ENCODE measurements around the gene PLEKHM2.
A peak's percentile ranks its signal among the peaks of the same experiment; 100 is the strongest.
"Not testable (repeated sequence)": the region's sequence is repeated elsewhere in the genome, so short reads cannot be mapped to it uniquely, and the experiment has no call there.

PLEKHM2 gene

DNA sequence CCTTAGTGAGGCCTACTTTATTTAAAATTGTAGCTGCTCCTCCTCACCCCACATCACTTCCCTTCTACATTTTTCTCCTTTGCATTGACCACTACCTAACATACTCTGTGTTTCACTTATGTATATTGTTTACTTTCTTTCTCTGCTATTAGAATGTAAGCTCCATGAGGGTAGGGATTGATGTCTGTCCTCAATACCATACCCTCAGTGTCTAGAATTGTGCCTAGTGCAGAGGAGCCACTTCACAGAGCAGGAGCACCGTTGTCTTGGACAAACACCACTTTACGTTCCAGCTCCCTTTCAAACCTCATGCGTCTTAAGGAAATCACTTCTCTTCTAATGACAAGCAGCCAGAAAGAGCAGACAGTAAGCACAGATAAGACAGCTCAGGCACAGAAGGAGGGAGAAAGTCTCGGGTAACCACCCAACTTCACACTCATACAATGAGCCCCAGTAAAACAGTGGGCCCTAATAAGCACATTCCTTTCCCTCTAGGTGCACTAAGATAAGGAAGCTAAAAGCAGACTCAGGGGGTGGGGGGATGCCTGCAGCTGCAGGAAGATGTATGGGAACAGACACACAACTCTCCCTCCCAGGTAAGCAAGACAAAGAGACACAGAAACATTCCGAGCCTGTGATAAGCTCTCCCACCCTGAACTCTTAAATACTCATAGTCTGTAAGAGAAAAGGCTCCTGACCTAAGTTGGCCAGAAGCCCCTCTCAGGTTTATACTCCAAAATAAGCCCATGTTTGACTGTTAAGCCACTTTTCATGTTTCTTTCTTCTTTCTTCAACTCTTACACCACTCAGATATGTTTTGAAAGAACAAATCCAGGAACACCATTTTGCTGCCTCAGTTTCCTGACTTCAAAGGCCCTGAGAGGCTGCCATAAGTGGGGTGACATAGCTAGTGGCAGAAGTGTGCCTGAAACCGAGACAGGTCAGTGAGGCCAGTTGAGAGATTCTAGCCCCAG lies 7.1 kb upstream of the PLEKHM2 start:
- DNase-seq, result no peak

DNA sequence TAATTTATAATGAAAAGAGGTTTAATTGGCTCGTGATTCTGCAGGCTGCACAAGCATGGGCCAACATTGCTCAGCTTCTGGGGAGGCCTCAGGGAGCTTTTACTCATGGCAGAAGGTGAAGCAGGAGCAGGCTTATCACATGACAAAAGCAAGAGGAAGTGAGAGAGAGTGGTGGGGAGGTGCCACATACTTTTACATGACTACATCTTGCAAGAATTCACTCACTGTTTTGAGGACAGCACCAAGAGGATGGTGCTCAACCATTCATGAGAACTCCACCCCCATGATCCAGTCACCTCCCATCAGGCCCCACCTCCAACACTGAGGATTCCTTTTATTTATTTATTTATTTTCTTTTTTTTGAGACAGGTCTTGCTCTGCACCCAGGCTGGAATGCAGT lies 5.5 kb upstream of the PLEKHM2 start:
- DNase-seq, result no peak

DNA sequence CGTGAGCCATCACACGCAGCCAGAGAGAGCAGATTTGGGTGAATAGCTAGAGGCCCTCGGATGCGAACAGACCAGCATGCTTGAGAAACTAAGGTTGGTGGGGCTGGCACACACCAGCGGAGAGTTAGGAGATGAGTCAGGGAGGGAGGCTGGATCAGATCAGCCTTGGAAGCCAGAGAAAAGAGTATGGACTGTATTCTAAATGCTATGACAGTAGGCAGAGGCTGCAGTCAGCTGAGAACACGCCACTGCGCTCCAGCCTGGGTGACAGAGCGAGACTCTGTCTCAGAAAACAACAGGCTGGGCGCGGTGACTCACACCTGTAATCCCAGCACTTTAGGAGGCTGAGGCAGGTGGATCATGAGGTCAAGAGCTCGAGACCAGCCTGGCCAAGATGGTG lies 4.0 kb upstream of the PLEKHM2 start:
- no peak for DNase-seq

DNA sequence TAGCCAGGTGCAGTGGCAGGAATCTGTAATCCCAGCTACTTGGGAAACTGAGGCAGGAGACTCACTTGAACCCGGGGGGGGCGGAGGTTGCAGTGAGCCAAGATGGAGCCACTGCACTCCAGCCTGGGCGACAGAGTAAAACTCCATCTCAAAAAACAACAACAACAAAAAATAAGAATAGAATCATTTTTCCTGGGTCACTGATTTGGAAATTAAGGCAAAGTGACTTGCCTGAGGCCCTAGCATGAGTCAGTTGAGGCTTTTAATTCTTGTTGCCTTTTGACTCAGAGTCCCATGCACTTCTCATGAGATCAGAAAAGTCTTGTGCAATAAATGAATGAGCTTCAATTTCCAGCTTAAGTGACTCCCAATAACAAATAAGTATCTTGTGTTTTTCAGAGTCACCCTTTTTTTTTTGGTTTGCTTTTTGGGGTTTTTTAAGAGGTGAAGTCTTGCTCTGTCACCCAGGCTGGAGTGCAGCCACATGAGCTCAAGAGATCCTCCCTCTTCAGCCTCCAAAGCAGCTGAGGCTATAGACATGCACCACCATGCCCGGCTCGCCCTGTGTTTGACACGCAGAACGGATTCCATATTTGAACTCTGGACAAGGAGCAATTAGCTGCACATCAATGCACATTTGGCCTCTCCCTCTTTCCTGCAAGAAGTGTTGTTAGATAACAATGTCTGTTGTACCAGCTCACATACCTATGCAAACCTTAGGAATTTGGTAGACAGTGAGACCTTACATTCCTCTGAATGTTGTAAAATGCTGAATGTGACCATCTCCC lies 3.4 kb upstream of the PLEKHM2 start:
- DNase-seq, result no peak

DNA sequence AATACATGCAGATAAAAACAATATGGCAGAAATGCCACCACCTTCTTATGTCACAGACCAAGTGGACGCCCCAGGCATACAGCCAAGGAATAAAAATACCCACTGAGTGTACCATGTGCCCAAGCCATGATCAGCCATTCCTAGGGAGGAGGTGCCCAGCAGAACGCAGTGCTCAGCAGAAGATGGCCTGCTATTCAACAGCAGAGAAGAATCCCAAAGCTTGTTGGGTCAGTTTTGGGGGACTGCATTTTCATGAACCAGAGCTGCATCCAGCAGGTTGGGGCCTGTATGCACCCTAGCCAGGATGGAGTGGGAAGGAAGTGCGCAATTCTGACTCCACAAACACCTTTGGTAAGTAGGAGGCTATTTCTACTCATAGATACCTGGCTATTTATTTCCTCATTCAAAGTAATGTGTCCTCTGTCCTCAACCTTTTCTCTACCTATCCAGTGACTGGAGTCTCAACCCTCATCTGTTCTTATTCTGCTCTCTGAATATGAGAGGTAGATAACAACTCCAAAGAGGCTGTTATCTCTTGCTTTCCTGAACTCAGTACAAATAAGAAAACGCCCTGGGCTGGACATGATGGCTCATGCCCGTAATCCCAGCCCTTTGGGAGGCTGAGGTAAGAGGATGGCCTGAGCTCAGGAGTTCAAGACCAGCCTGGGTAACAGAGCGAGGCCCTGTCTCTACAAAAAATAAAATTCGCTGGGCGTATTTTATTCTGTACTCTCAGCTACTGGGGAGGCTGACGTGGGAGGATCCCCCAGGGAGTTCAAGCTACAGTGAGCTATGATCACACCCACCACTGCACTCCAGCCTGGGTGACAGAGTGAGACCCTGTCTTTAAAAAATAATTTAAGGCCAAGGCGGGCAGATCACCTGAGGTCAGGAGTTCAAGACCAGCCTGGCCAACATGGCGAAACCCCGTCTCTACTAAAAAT lies 2.5 kb upstream of the PLEKHM2 start:
- DNase-seq, result no peak

DNA sequence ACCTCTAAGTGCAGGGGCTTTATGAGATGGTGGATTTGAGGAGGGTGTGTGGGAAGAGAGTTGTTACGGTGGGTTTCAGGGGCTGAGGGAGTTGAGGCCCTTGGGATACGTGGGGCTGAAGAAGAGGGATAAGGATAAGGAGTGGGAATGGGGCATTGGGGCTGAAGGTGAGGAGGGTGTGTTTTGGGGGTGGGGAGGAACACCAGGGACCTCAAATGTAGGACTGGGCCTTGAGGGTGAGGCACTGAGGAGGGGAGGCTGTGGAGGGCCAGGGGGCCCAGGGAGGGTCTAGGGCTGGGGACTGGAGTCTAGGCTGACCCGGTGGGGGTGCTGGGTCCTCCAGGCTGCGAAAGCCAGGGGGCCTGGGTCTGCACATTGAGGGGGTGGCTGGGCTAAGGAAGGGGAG lies 1.2 kb upstream of the PLEKHM2 start:
- DNase-seq, result no peak

DNA sequence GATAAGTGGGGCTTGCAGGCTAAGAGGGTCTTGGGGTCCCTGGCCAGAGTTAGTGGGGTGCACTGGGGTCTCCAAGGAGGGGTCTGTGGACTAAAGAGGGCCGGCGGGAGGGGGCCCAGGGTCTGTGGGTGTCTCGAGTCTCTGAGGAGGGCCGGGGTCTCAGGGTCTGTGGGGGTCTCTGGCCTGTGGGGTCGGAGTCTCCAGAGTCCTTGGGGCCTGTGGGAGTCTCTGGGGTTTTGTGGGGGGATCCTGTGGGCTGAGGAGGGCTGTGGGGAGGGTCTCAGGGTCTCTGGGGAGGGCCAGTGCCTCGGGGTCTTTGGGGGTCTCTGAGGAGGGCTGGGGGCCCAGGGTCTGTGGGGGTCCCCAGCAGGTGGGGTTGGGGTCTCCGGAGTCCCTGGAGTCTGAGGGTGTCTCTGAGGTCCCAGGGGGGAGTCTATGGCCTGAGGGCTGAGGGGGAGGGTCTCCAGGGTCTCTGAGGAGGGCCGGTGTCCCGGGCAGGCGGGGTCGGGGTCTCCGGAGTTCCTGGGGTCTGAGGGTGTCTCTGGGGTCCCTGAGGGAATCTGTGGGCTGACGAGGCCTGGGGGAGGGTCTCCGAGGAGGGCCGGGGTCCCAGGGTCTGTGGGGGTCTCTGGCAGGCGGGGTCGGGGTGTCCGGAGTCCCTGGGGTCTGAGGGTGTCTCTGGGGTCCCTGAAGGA lies 628 bp upstream of the PLEKHM2 start:
- no peak for DNase-seq

DNA sequence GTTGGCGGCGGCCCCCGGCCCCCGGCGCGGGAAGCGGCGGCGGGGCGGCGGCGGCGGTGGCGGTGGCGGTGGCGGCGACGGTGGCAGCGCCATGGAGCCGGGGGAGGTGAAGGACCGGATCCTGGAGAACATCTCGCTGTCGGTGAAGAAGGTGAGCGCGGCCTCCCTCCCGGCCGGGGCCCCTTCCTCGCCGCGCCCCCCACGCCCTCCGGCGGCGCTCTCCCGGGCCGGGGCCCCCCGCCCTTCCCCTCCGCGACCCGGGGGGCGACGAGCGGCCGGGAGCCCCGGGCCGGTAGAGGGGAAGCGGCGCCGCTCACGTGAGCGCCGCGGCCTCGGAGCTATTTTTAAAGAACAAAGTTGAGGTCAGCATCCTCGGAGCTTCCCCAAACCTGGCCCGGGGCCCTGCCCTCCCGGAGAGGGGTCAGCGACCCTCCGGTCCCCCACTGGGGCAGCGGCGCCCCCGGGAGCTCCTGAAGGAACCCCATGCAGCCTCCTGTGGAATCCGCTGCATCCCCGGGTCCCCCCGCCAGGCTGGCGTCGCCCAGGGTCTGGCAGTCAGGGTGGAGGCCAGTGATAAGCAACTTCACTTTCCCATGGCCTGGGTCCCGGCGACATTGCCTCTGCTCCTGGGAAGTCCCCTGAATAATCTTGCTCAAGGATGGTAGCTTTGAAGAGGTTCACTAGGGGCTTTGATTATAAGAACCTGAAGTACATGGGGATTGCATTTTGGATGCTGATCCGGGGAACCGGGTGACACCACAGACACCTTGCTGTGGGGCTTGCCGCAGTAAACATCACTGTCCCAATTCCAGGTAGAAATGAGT lies 560 bp downstream of the PLEKHM2 start:
- DNase-seq, result no peak

DNA sequence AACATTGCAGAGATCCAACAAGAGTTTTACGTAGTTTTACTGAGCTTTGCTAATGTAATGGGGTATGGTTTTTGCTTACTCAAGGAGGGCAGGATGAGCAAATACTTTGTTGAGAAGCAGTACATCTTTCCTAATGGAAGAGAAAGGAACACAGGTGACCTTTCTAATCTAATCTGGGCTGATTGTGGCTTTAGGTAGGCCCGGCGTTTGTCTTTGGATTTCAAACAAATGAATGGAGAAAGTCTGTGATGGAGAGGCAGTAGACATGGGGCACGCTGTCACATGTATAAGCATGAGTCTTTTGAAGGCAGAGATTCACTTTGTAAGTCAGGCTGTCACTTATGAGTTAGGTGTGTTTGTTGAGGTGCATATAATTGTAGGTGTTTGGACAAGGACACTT lies 1.7 kb downstream of the PLEKHM2 start:
- no peak for DNase-seq

DNA sequence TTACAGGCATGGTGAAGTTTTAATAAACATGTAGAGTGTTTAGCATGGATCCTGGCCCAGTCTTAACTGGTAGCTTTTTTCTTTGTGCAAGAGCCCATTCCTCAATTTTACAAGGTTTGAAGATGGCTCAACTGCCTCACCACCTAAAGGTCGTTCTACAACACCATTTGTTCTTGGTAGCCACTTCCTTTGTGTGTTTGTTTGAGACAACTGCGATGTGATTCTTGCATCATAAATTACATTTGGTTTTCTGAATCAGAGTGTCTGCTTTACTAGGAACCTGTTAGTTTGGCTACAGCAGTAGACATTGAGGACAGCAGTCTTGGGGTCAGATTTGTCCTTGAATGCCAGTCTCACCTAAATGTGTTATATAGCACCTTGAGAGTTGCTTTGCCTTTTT lies 3.3 kb downstream of the PLEKHM2 start:
- DNase-seq, result no peak

DNA sequence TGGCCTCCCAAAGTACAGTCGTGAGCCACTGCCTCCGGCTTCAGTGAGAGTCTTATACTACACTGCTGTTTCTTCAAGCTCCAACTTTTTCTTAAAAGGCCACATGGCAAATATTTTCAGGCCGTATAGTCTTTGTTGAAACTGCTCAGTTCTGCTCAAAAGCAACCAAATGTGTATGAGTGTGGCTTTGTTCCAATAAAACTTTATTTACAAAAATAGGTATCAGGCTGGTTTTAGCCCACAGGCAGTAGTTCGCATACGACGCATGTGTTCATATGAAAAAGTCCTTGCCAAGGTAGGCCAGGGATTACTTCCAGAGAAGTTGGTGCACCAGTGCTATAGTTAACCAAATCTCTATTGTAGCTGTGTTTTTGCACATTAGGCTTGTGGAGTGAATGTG lies 6.2 kb downstream of the PLEKHM2 start:
- DNase-seq, result no peak

DNA sequence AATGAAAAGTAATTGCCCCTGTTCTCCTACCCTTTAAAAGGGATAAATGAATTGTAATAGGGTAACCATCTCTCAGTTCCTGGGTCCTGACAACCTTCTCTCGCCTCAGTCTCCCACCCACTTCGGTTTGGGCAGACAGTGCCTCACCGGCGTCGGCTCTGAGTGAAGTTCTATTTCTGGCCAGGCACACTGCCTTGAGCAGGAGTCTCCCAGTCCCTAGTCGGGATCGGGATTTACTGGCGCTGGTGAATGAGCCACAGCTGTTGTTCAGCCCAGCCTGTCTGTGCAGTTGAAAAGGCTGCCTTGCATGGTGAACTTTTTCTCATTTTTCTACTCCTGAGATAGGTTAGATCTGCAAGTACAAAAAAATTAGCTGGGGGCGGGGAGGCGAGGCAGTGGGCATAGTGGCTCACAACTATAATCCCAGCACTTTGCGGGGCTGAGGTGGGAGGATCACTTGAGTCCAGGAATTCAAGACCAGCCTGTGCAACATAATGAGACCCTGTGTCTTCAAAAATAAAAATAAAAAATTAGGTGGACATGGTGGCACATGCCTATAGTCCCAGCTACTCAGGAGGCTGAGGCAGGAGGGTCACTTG lies 7.4 kb downstream of the PLEKHM2 start:
- DNase-seq, result no peak

DNA sequence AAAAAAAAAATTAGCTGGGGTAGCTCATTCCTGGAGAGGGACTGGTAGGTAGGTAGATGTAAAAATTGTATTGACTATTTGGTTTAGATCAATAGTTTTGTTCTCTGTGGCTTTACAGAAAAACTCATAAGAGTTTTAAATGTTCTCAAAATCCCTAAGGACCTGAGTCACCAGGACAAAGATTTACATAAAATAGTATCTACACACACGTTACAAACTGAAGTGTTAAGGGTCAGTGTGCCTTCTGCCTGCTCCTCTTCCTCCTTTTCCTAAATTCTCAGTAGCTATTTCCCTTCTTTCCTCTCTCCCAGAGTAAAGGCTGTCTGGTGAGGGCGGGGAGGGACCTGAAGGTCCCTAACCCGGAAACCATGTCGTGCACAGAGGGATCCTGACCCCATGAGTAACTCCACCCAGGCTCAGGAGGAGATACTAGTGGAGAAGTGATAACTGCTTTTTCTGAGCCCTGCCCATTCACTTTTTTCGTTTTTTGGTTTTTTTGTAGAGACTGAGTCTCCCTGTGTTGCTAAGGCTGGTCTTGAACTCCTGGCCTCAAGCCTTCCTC lies 8.1 kb downstream of the PLEKHM2 start:
- no peak for DNase-seq

DNA sequence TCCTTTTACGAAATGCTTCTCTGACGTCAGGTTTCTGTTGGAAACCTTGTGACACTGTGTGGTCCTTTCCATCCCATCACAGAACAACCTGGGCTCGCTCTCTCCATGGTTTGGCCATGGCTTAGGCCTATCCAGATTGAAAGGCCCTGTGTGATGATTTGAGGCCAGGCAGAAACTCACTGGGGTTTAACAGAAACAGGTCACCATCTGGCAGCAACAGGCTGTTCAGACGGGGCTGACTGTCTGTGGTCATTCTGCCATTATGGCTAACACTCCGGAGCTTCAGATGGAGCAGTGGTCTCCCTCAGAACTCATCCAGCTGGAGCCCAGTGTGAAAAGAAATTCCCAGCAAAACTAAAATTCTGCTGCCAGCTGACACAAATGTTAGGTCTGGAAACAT lies 9.3 kb downstream of the PLEKHM2 start:
- peak; percentile 40 for DNase-seq

DNA sequence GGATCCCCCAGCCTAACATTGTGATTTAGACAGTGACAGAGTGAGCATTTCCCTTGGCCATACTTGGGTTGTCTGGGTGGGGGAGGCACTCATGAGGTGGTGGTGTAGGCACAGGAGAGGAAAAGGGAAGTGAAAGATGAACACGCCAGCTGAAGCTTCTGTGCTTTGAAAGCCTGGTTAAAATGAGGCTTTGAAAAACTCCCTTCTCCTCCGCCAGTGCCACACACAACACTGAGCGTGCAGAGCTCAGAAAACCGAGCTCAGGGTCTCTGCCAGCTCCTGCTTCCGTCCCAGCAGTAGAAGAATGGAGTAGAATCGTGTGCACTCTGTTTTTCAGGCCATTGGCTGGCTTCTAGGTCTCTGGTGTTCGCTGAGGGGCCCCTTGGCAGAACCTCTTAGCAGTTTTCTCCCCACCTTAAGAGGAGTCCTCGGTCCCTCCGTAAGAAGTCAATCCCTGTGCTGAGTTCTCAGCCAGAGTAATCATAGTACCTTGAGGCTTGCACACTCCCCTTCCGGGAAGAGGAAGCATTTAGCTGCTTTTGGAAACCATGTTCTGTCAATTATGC lies 12.9 kb downstream of the PLEKHM2 start:
- DNase-seq, result no peak

DNA sequence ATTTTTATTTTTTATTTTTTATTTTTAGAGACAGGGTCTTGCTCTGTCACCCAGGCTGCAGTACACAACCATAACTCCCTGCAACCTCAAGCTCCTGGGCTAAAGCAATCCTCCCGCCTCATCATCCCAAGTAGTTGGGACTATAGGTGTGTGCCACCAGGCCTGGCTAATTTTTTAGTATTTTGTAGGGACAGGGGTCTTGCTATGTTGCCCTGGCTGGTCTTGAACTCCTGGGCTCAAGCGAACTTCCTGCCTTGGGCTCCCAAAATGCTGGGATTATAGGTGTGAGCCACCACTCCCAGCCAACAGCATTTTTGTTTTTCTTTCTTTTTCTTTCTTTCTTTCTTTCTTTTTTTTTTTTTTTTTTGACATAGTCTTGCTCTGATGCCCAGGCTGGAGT lies 14.1 kb downstream of the PLEKHM2 start:
- DNase-seq, result no peak

DNA sequence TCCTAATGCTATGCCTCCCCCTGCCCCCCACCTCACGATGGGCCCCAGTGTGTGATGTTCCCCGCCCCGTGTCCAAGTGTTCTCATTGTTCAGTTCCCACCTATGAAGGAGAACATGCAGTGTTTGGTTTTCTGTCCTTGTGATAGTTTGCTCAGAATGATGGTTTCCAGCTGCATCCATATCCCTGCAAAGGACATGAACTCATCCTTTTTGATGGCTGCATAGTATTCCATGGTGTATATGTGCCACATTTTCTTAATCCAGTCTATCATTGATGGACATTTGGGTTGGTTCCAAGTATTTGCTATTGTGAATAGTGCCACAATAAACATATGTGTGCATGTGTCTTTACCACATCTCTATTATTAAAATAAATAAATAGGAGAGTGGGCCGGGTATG lies 15.2 kb downstream of the PLEKHM2 start:
- DNase-seq, result not testable (repeated sequence)

DNA sequence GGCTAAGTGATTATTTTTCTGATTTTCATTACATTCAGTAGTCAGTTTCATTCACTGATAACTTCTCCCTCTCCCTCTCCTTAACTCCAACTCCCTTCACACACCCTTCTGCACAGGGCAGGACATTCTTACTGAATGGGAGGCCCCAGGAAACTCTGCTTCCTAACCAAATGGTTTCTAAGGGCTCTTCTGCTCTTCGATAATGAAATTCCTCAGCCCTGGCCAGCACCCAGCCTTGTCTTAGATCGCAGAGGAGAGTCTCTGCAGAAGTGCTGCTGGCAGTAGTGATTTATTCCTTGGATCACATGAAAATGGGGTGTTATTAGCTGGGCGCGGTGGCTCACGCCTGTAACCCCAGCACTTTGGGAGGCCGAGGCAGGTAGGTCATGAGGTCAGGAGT lies 16.4 kb downstream of the PLEKHM2 start:
- no peak for DNase-seq

DNA sequence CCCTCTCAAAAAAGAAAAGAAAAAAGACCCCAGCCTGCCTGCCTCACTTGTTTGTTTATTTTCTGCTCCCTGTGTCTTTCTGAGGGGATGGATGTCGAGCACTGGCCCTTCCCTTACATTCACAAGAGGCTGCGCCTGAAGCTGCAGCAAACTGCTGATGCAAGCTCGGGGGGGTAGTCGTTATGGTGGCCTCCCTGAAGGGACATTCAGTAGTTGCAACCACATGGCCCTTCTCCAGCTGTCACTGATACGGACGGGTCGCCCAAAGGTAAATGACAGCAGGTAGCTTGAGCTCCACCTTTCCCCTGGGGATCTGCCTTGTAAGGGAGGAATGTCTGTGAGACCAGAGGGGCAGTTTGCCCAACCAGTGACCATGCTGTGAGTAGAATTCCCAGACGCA lies 17.7 kb downstream of the PLEKHM2 start:
- DNase-seq, result no peak
